NCI-H460 (cell line): ENCODE results near the gene ZNF548. TPM values are rescaled to one million over a fixed set of nuclear protein-coding genes. Genes with fewer than 3 reads are reported as not detected.
"Not testable (repeated sequence)": the region's sequence is repeated elsewhere in the genome, so short reads cannot be mapped to it uniquely, and the experiment has no call there.

Experiments
- DNase-seq: peaks from one replicate; pipeline ENCODE4 v3.0.0-alpha.2; 2016; ENCODE audit warnings: low read depth; ENCODE audit errors: extremely low read depth
- polyA plus RNA-seq: library from polyadenylated mRNA; depleted of rRNA; stranded (reverse); fragments of >200 nt; gene quantifications from 2 replicates; pipeline ENCODE4 v1.2.3, GENCODE V29; 2014; cell fraction: nucleus; rRNA removed
- total RNA-seq: library from RNA; depleted of rRNA; stranded (reverse); fragments of >200 nt; shearing (Covaris generic); gene quantifications from 2 replicates; pipeline ENCODE4 v1.2.3, GENCODE V29; 2014; rRNA removed

Gene ZNF548
- 9.4 and 10.6 TPM in 2 replicates for total RNA-seq
- polyA plus RNA-seq = 6.9 and 7.5 TPM in 2 replicates

DNA sequence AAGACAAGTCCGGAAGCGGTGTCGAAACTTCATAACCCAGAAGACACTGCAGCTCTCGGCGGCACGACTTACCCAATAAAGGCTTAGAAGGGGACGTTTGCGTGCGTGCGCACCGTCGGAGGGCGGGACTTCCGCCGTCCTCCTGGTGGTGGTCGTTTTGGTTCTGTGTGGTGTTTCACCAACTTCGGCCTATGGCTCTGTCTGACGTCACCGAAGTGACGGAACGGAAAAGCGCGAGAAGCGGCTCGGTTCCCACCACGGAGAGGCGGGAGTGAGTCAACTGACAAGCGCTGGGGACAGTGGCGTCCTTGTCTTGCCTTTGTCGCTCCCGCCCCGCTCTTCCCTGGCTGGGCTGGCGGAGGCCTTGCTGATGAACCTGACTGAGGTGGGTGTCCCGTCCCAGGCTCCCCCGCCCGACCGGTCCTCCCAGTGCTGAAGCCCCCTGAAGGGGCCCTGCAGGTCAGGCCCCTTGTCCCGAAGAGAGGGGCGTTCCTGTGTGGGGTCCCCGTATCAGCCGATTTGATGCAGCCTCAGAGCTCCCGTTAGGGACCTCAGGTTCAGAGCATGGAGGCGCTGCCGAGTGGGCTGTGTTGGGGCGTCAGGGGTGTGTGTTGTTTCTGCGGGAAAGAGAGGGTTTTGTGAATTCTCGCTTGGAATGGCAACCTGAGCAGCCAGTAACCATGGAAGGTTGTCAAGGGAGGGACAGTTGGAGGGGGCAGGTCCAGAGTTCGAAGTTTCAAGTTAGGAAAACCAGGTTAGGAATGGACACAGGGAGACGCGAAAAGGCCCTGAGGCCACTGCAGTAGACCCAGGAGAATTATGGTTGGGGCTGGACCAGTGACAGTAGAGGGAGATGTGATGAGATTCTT is at the start of gene ZNF548:
TSS of gene ZNF548 (plus strand) at position 125 of the 869 bp plus-strand sequence. CDS start at position 371, 246 bp downstream.
- DNase-seq = peak; percentile 91

DNA sequence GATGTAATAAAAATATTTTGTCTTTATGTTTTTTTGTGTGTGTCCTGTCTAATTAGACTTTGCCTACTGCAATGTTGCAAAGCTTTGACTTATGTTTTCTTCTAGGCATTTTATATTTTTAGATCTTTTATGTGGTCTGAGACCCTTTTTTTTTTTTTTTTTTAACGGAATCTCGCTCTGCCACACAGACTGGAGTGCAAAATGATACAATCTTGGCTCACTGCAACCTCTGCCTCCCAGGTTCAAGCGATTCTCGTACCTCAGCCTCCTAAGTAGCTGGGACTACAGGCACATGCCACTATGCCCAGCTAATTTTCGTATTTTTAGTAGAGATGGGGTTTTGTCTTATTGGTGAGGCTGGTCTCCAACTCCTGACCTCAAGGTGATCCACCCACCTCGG is 47.1 kb upstream of the ZNF548 start:
- DNase-seq = no peak

DNA sequence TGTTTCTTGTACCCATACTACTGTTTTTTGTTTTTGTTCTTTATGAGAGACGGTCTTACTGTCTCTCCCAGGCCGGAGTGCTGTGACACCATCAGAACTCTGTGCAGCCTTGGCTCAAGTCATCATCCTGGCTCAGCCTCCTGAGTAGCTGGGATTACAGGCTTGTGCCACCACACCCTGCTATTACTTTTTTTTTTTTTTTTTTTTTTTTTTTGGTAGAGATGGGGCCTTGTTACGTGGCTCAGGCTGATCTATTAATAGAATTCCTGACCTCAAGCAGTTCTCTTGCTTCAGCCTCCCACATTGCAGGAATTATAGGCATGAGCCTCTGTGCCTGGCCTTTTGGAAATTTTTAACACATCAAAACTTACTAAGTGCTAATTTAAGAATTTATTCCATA is 41.5 kb upstream of the ZNF548 start:
- no peak for DNase-seq

DNA sequence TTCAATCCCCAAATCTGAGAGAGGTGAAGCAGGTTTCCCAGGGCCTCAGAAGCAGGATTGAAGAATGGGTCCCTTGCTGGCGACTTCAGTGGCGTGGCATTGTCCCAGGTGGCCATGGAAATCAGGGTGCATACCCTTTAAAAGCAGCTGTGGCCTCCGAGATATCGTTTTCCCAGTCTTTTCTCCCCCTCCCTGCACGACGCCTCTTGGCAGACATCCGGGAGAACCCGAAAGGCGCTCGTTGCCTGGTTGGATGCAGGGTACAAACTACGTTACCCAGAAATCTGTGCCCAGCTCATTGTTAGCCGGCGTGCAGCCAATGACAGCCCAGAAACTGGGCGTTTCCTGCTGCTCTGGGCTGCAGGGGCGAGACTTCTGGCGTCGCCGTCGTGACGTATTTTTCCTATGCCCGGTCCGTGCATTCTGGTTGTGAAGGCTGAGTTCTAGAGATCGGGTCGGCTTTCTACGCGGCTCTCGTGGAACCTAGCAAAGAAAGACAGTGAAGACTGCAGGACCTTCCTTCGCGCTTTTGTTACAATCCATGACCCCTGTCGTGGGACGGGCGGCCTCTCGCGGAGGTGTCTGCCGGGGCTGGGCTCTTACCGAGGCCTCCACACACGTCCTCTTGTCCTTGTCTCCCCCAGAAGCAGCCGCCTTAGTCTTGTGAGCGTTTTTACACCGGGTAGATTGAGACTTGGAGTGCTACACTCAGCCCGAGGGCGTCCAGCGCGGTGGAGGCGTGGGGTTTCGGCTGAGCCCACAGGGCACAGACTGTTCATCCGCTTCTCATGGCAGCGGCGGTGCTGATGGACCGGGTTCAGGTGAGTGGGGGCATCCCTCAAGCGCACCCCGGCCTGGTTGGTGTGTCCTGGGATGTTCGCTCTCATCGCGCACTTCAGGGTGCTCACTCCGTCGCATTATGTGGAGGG is 38.5 kb upstream of the ZNF548 start, which contains the start of gene ZNF304:
TSS of gene ZNF304 (plus strand) at position 395 of the 929 bp plus-strand sequence. CDS start at position 789, 394 bp downstream.
- DNase-seq = peak; percentile 88

DNA sequence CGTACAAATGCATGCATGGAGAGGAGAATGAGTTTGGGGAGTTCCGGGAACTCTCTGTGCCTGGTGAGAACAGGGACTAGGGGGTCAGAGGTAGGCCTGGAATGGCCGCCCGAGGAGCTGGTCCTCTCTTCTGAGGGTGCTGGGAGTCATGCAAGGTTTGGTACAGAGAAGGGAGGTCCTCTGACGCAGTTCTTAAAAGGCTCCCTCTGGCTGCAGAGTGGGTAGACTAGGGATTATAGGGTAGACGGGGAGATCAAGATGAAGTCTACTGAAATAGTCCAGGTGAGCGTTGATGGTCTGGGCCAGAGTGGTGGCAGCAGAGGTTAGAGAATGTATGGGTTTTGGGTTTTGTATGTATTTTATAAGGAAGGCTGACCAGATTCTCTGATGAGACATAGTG is 37.8 kb upstream of the ZNF548 start:
- DNase-seq = no peak

DNA sequence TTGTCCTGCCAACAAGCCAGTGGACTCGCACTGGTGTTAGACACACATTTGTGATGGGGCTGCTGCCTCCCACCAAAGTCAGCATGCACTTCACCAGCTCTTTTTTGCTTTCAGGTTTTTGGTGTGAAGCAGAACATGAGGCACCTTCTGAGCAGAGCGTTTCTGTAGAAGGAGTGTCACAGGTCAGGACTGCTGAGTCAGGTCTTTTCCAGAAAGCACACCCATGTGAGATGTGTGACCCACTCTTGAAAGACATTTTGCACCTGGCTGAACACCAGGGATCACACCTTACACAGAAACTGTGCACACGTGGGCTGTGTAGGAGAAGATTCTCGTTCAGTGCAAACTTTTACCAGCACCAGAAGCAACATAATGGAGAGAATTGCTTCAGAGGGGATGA is 33.7 kb upstream of the ZNF548 start:
- no peak for DNase-seq

DNA sequence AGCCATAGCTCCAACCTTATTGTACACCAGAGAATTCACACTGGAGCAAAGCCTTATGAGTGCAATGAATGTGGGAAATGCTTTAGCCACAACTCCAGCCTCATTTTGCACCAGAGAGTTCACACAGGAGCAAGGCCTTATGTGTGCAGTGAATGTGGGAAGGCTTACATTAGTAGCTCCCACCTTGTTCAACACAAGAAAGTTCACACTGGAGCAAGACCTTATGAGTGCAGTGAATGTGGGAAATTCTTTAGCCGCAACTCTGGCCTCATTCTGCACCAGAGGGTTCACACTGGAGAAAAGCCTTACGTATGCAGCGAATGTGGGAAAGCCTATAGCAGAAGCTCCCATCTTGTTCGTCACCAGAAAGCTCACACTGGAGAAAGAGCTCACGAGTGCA is 32.2 kb upstream of the ZNF548 start:
- no peak for DNase-seq

DNA sequence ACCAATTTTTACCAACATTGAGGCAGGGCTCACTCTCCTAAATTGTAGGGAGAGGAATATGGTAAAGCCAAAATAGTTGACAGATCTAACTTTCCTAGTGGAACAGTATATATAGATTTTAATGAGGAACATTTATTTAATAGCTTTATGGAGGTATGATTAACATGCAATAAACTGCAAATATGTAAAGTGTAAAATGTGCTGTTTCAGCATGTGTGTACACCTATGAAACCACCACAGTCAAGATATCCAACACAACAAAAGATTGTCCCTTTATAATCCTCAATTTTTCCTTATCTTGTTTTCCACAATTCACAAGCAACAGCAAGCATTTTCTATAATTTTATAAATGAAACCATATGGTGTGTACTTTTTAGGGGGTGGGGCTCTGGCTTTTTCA is 30.4 kb upstream of the ZNF548 start:
- DNase-seq = no peak

DNA sequence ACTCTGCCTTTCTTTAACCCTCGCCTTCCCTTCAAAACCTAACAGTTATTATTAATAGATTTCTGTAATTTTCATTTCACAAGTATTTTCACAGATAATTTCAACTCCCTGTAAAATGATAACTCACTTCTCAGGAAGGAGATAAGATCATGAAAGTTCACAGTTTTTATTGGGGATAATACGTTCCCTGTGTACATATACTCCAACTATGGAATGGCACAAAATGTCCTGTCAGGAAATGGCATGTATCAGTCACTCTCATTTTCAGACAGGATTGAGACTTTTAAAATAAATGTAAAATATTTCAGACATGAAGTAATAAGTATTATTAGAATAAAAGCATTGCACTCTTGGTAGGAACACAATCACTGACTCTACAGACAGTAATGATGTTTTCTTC is 27.2 kb upstream of the ZNF548 start:
- no peak for DNase-seq

DNA sequence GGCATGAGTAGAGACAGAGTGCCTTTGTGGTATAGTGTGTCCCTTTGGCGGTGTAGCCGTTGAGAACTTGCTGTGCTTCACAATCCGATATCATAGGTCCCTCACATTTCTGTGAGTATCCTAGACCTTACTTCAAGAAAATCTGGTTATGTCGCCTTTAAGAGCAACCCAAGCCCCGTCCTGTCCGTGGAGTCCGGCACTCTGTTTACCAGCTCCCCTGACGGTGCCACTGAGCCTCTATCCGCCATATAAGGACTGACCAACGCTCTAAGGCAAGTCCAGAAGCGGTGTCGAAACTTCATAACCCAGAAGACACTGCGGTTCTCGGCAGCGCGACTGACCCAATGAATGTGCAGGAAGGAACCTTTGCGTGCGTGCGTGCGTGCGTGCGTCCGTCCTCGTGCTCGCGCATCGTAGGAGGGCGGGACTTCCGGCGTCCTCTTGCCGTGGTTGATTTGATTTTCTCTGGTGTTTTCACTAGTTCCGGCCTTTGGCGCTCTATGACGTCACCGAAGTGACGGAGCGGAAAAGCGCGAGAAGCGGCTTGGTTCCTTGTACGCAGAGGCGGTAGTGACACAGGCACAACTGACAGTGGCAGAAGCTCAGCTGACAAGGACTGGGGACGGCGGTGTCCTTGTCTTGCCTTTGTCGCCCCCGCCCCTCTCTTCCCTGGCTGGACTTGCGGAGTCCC is 26.5 kb upstream of the ZNF548 start, which contains the start of the genes TRAPPC2B and ZNF547:
TSS of gene TRAPPC2B (plus strand) at position 555 of the 691 bp plus-strand sequence. CDS start 1,283 bp downstream, outside the sequence.
TSS of gene ZNF547 (plus strand) at position 555 of the 691 bp plus-strand sequence. CDS start 5,005 bp downstream, outside the sequence.
- peak; percentile 97 for DNase-seq

DNA sequence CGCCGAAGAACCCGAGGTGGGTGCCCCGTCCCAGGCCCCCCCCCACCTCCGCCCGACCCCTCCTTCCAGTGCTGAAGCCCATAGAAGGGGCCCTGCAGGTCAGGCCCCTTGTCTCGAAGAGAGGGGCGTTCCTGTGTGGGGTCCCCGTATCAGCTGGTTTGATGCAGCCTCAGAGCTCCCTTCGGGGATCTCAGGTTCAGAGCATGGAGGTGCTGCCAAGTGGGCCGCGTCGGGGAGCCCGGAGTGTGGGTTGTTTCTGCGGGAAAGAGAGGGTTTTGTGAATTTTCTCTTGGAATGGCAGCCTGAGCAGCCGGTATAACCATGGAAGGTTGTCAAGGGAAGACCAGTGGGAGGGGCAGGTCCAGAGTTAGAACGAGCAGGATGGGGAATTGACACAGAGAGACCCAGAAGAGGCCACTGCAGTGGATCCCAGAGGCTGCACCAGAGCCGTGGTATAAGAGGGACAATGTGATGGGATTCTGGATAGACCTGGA is 25.9 kb upstream of the ZNF548 start:
- no peak for DNase-seq

DNA sequence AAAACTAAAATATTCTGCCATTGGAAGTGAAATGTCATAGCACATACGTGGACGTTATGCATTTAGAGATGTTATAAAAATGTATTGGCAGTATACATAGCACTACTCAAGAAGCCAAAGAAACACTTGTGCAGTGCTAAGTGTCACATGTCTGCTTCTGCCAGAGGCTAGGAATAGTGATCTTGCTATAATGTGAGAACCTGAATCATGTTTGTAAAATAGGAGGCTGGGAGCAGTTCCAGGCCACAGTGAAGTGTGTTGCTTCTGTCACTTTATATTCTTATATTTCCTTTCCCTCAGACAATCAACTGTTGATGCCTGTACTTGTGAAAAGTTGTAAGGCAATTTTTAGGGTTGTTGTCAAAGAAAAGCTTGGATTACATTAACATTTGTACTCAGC is 22.9 kb upstream of the ZNF548 start:
- no peak for DNase-seq

DNA sequence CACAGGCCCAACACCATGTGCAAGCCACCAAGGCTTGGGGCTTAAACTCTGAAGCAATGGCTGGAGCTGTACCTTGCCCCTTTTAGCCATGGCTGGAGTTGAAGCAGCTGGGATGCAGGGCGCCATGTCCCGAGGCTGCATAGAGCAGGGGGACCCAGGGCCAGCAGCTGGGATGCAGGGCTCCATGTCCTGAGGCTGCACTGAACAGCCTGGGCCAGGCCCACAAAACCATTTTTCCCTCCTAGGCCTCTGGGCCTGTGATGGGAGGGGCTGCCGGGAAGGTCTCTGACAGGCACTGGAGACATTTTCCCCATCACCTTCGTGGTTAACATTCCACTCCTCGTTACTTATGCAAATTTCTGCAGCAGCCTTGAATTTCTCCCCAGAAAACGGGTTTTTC is 15.5 kb upstream of the ZNF548 start:
- DNase-seq = no peak

DNA sequence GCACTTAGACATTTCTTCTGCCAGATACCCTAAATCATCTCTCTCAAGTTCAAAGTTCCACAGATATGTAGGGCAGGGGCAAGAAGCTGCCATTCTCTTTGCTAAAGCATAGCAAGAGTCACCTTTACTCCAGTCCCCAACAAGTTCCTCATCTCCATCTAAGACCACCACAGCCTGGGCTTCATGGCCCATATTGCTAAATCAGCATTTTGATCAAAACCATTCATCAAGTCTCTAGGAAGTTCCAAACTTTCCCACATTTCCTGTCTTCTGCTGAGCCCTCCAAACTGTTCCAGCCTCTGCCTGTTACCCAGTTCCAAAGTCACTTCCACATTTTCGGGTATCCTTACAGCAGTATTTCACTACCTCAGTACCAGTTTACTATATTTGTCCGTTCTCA is 15.0 kb upstream of the ZNF548 start:
- not testable (repeated sequence) for DNase-seq

DNA sequence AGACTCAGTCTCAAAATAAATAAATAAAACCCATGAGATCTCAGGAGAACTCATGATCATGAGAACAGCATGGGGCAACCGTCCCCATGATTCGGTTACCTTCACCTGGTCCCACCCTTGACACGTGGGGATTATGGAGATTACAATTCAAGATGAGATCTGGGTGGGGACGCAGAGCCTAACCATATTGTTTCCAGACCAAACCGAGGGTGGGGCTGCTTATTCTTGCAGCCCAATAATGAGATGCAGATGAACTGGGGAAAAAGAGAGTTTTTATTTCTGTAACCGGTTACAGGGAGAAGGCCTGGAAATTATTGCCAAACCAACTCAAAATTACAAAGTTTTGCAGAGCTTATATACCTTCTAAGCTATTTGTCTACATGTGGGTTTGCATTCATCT is 13.5 kb upstream of the ZNF548 start:
- DNase-seq = no peak

DNA sequence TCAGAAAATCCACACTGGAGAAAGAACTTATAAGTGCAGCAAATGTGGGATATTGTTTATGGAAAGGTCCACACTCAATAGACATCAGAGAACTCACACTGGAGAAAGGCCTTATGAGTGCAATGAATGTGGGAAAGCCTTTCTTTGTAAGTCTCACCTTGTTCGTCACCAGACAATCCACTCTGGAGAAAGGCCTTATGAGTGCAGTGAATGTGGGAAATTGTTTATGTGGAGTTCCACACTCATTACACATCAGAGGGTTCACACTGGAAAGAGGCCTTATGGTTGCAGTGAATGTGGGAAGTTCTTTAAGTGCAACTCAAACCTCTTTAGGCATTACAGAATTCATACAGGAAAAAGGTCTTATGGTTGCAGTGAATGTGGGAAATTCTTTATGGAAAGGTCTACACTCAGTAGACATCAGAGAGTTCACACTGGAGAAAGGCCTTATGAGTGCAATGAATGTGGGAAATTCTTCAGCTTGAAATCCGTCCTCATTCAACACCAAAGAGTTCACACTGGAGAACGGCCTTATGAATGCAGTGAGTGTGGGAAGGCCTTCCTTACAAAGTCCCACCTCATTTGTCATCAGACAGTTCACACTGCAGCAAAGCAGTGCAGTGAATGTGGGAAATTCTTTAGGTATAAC is 12.0 kb upstream of the ZNF548 start:
- DNase-seq = no peak

DNA sequence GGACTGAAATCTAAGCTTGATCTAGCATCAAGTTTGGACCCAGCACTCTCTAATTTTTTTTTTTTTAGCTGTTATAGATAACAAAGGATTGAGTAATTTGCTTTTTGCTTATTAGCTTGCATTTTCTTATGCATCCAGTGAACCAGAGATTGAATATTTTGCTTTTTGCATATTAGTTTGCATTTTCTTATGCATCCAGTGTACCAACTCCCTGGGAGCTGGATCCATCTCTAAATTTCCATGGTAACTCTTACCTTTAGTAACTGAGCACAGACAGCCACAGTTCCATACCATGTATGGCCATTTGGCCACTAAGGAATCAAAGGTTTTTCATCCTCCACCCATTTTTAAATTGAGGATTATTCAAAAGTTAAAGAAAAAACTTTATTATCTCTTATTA is 8.7 kb upstream of the ZNF548 start:
- no peak for DNase-seq

DNA sequence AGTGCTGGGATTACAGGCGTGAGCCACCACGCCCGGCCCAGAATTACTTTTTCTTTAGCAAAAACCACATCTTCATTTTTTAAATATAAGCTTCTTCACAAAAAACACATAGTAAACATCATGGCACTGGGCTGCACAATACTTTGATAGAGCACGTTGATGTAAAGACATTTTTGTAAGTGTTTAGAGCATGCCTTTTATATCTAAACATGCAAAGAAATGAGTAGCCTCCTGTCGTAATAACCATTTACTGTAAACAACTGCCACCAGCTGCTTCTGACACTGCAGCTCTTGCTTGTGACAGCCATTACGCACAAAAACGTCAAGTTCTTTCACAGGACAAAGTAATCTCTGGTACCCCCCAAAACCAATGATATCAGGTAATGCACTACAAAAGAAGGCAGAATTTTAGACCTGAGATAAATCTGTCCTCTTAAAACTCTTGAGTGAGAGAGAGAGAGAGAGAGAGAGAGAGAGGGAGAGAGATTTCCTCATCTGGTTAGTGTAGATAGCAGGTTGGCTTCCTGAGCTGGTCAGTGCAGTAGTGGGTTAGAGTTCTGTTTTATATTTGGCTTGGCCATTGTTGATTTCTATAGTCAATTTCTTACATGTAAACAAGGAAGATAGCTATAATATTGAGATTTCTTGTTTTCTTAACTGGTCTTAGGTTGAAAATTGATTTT is 6.7 kb upstream of the ZNF548 start:
- no peak for DNase-seq

DNA sequence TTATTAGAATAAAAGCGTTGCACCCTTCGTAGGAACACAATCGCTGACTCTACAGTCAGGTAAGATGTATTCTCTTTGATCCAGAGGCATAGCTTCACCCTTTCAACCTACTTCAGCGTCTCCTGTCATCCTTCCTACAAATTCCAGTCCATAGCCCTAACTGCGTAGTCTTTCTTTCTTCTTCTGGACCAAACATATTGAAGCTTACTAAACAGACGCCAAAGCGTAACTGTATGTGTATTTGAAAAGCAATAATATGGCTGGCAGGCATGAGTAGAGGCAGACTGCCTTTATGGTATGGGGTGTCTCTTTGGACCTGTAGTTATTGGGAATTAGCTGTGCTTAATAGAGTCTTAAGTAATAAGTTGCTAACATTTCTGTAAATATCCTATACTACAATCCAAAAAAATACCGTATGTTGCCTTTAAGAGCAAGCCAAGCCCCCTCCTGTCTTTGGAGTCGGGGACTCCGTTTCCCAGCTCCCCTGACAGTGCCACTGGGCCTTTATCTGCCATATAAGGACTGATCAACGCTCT is 392 bp upstream of the ZNF548 start:
- no peak for DNase-seq
